OCI-LY1 (cell line): Measurements from ENCODE around the gene CLIP3.

Experiments
- CTCF ChIP-seq: fragments of 200-600 bp; sonication (generic), shearing (Covaris generic); IDR thresholded peaks from 2 replicates; pipeline ENCODE4 v1.5.1; 2017; ENCODE audit warnings: mild to moderate bottlenecking, antibody characterized with exemption, low read length, moderate library complexity, mixed read lengths
- EZH2 ChIP-seq: fragments of 200-600 bp; sonication (generic), shearing (Covaris generic); IDR thresholded peaks from 2 replicates; pipeline ENCODE4 v1.8.0; 2017; ENCODE audit warnings: borderline replicate concordance, mixed run types, mild to moderate bottlenecking, antibody characterized with exemption, low read length, moderate library complexity, mixed read lengths

GRCh38 chr19:36028313-36029041, 4.2 kb downstream of the CLIP3 start:
- TF ChIP-seq CTCF = no peak
- TF ChIP-seq EZH2 = no peak
